ENCODE measurements around the gene EEF1A1.
A peak's percentile ranks its signal among the peaks of the same experiment; 100 is the strongest.
"Not testable (repeated sequence)": the region's sequence is repeated elsewhere in the genome, so short reads cannot be mapped to it uniquely, and the experiment has no call there.

The EEF1A1 gene

GRCh38 chr6:73537677-73538076, 16.8 kb upstream of the EEF1A1 start:
- DNase-seq: no peak

- DNase-seq: no peak
Measured at GRCh38 chr6:73534628-73535027, 13.8 kb upstream of the EEF1A1 start.

GRCh38 chr6:73532293-73532692, 11.5 kb upstream of the EEF1A1 start:
- no peak for DNase-seq

GRCh38 chr6:73528897-73529296, 8.1 kb upstream of the EEF1A1 start:
- no peak for DNase-seq

GRCh38 chr6:73525546-73526330, 4.9 kb upstream of the EEF1A1 start:
- DNase-seq: no peak

- peak; percentile 65 to 82 (median 80) for DNase-seq
Measured at GRCh38 chr6:73523434-73524123, 2.7 kb upstream of the EEF1A1 start.

- peak in 1 of 4 experiments; percentile 69 for DNase-seq
Measured at GRCh38 chr6:73521351-73521985, 636 bp upstream of the EEF1A1 start.

GRCh38 chr6:73519926-73520687, 725 bp downstream of the EEF1A1 start:
- DNase-seq: peak; percentile 87 to 90 (median 88)

- DNase-seq: not testable (repeated sequence)
Measured at GRCh38 chr6:73518982-73519881, 1.6 kb downstream of the EEF1A1 start.

- not testable (repeated sequence) for DNase-seq
Measured at GRCh38 chr6:73518100-73518981, 2.5 kb downstream of the EEF1A1 start.

- DNase-seq: peak in 2 of 4 experiments; percentile 15 to 36
Measured at GRCh38 chr6:73516514-73517489, 4.0 kb downstream of the EEF1A1 start.

- peak in 3 of 4 experiments; percentile 23 to 47 (median 24) for DNase-seq
Measured at GRCh38 chr6:73515204-73515655, 5.6 kb downstream of the EEF1A1 start.

GRCh38 chr6:73514746-73515110, 6.1 kb downstream of the EEF1A1 start:
- DNase-seq: peak in 2 of 4 experiments; percentile 16

- peak in 1 of 4 experiments; percentile 18 for DNase-seq
Measured at GRCh38 chr6:73513496-73513854, 7.4 kb downstream of the EEF1A1 start.

- peak in 1 of 4 experiments; percentile 26 for DNase-seq
Measured at GRCh38 chr6:73511796-73512195, 9.0 kb downstream of the EEF1A1 start.

GRCh38 chr6:73509851-73510250, 11.0 kb downstream of the EEF1A1 start:
- DNase-seq: no peak

GRCh38 chr6:73508776-73509175, 12.1 kb downstream of the EEF1A1 start:
- peak in 2 of 4 experiments; percentile 11 to 33 for DNase-seq

- DNase-seq: peak in 2 of 4 experiments; percentile 44 to 53
Measured at GRCh38 chr6:73506246-73506645, 14.6 kb downstream of the EEF1A1 start.

GRCh38 chr6:73505705-73506104, 15.1 kb downstream of the EEF1A1 start:
- DNase-seq: not testable (repeated sequence)
